HUDEP-2 (cell line): Measurements from ENCODE around the gene SMC3.

ENCODE experiments used
- DNase-seq, 76 experiments: peaks; one replicate each; lab custom pipeline; 2025; ENCODE audit not compliant: unreplicated experiment in 76 of 76; lab: John Stamatoyannopoulos, UW

The SMC3 gene

GRCh38 chr10:110643035-110643652 is 75.6 kb downstream of the SMC3 start:
- DNase-seq = no peak

- peak in 1 of 76 experiments; percentile 2 for DNase-seq
Measured at GRCh38 chr10:110643653-110644597, 76.4 kb downstream of the SMC3 start, which contains the start of gene RBM20. Gene RBM20 (plus strand): TSS chr10:110644336. CDS start chr10:110644455, 119 bp downstream.

GRCh38 chr10:110644598-110645462 is 77.3 kb downstream of the SMC3 start:
- DNase-seq = no peak

GRCh38 chr10:110646417-110647135 is 79.1 kb downstream of the SMC3 start:
- no peak for DNase-seq

- no peak for DNase-seq
Measured at GRCh38 chr10:110647136-110647430, 79.6 kb downstream of the SMC3 start.

GRCh38 chr10:110648692-110649346 is 81.3 kb downstream of the SMC3 start:
- DNase-seq = no peak

GRCh38 chr10:110649347-110650264 is 82.1 kb downstream of the SMC3 start:
- DNase-seq = no peak

GRCh38 chr10:110650265-110650668 is 82.8 kb downstream of the SMC3 start:
- no peak for DNase-seq

- DNase-seq = no peak
Measured at GRCh38 chr10:110651044-110651958, 83.8 kb downstream of the SMC3 start.

GRCh38 chr10:110652475-110653118 is 85.1 kb downstream of the SMC3 start:
- no peak for DNase-seq
